ENCODE measurements around the gene ZNHIT6. TPM values are rescaled to one million over a fixed set of nuclear protein-coding genes. Genes with fewer than 3 reads are reported as not detected.
A peak's percentile ranks its signal among the peaks of the same experiment; 100 is the strongest.

The ZNHIT6 gene
- total RNA-seq, 1 experiment from 2014 or later = 14.3 TPM

DNA sequence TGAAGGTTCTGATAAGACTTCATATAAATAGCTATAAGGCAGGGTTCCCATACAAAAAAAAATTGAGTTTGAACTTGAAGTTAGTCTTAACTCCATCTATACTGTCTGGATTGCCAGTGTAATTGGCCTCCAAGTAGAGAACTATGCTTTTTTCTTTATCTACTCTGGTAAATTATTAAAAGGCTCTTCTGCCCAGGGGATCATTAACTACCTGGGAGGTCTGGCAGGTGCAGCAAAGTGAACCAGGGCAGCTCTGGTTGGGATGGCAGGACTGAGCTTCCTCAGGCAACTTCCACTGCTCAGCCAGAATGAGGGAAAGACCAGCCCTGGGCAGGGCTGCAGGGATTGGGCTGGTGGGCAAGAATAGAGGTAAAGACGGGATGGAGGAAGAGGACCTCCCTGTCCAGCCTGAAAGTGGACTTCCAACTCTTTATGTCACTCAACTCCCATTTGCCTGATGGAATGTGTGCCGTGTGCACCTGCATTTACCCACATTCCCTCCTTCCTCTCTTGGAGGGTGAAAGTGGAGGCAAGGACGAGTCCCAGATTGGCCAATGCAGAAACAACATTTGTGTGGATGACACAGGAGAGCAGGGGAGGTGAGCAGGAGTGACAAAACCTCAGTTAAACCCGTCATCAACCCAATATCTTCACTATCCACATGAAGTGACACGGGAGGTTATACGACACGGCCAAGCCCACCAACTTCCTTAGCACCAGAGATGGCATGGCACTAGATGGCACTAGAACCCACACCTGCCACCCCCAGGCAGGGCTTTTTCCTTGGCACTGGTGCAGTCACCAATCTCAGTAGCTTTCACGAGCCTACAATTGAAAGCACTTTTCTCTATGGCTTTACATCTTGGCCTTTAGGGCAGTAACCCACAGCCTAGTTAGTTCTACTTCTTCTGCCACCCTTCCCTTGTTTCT is 102.5 kb downstream of the ZNHIT6 start:
- Mint-ChIP-seq H3K27ac (peak overlapping the region; percentile 97; the same call in 1 of the 2 replicates), H3K9me3 (peaks cover 2% of the 10 kb centered on the region; the same call in 1 of the 2 replicates), H3K36me3 (no peaks in the 10 kb centered on the region), H3K4me3 (no peak overlapping the region), H3K4me1 (peaks cover 45% of the 10 kb centered on the region), H3K27me3 (ENCODE audit: low read depth) (no peaks in the 10 kb centered on the region)
- TF ChIP-seq ATF1 (CRISPR knock-in tag; IDR thresholded peaks at IDR 0.05) (no peak), ERG (CRISPR knock-in tag; IDR thresholded peaks at IDR 0.05) (no peak), FOXP1 (CRISPR knock-in tag; IDR thresholded peaks at IDR 0.05; ENCODE audit: borderline replicate concordance) (no peak)
- TF ChIP-seq, protein P1, sequence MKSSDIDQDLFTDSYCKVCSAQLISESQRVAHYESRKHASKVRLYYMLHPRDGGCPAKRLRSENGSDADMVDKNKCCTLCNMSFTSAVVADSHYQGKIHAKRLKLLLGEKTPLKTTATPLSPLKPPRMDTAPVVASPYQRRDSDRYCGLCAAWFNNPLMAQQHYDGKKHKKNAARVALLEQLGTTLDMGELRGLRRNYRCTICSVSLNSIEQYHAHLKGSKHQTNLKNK (CRISPR knock-in tag; IDR thresholded peaks at IDR 0.05) = no peak
- DNase-seq (ENCODE audit: low spot score) (no peak), ATAC-seq (no peak)
- ChIA-PET CTCF (interaction anchor here (0.6 to 2.2 kb wide), 7 partner anchors 23 to 346 kb away, joined by 3 to 8 read pairs (median 5); partner anchors contain the start of genes C1orf52, CCN1 and ZNHIT6), POLR2A (interaction anchor here (4.3 kb wide), 1 partner anchor 23 kb away, joined by 67 read pairs; the partner anchor contains the start of gene CCN1)

DNA sequence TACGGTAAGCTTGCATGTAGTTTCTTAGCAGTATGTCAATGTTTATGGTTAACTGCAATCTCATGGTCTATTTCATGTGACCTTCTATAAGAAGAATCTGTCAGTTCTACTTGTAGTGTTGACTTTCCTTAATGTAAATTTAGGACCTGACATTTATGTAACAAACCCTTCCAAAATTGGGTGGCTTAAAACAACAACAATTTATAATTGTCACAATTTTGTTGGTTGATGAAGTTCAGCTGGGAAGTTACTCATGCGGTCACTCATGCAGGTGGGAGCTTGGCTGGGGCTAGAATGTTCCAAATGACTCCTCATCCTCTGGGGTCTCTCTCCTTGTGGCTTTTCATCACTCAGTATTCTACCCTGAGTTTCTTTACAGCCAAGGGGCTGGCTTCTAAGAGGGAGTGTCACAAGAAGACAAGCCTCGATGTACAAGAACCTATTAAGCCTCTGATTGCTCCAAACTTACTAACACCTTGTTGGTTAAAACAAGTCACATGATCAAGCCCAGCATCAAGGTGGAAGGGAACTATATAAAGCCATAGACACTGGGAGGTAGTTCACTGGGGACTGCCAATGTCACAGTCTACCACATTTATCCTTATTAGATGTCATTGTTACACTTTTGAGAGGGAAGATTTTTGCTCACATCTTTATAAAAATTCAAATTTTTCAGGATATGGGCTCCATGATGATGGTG is 103.8 kb downstream of the ZNHIT6 start:
- CTCF ChIA-PET = interaction anchor here (1.2 kb wide), 1 partner anchor 23 kb away, joined by 4 read pairs; no protein-coding TSS in a partner anchor
- ATAC-seq (no peak), DNase-seq (ENCODE audit: low spot score) (no peak)
- Mint-ChIP-seq H3K27ac (no peak overlapping the region), H3K36me3 (no peaks in the 10 kb centered on the region), H3K4me3 (no peak overlapping the region), H3K9me3 (peaks cover 9% of the 10 kb centered on the region; the same call in 1 of the 2 replicates), H3K27me3 (ENCODE audit: low read depth) (no peaks in the 10 kb centered on the region), H3K4me1 (peaks cover 45% of the 10 kb centered on the region)
- POLR2A ChIA-PET = interaction anchor here (0.6 to 1.4 kb wide), 3 partner anchors 21 to 25 kb away, joined by 3 to 6 read pairs (median 3); no protein-coding TSS in a partner anchor
- TF ChIP-seq, protein P2, sequence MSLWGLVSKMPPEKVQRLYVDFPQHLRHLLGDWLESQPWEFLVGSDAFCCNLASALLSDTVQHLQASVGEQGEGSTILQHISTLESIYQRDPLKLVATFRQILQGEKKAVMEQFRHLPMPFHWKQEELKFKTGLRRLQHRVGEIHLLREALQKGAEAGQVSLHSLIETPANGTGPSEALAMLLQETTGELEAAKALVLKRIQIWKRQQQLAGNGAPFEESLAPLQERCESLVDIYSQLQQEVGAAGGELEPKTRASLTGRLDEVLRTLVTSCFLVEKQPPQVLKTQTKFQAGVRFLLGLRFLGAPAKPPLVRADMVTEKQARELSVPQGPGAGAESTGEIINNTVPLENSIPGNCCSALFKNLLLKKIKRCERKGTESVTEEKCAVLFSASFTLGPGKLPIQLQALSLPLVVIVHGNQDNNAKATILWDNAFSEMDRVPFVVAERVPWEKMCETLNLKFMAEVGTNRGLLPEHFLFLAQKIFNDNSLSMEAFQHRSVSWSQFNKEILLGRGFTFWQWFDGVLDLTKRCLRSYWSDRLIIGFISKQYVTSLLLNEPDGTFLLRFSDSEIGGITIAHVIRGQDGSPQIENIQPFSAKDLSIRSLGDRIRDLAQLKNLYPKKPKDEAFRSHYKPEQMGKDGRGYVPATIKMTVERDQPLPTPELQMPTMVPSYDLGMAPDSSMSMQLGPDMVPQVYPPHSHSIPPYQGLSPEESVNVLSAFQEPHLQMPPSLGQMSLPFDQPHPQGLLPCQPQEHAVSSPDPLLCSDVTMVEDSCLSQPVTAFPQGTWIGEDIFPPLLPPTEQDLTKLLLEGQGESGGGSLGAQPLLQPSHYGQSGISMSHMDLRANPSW (CRISPR knock-in tag; conservative IDR thresholded peaks at IDR 0.05; ENCODE audit: low read depth) = no peak
- no peak for TF ChIP-seq IRF1 (CRISPR knock-in tag; IDR thresholded peaks at IDR 0.05)
- TF ChIP-seq JUN (CRISPR knock-in tag; IDR thresholded peaks at IDR 0.05) = no peak
- no peak for TF ChIP-seq ZNF423 (CRISPR knock-in tag; IDR thresholded peaks at IDR 0.05)
- no peak for TF ChIP-seq ZNF416 (CRISPR knock-in tag; IDR thresholded peaks at IDR 0.05)
- no peak for TF ChIP-seq AR (CRISPR knock-in tag; IDR thresholded peaks at IDR 0.05)
- TF ChIP-seq E2F5 (CRISPR knock-in tag; IDR thresholded peaks at IDR 0.05) = no peak
- TF ChIP-seq NR3C1 (CRISPR knock-in tag; conservative IDR thresholded peaks at IDR 0.05; ENCODE audit: low read depth) = no peak
- TF ChIP-seq SOX15 (CRISPR knock-in tag; IDR thresholded peaks at IDR 0.05) = no peak
- no peak for TF ChIP-seq CTCF (IDR thresholded peaks at IDR 0.05)

All from WTC11 (cell line).